GM23338 (cell line): ENCODE data around the gene NOPCHAP1. TPM values are rescaled to one million over a fixed set of nuclear protein-coding genes. Genes with fewer than 3 reads are reported as not detected.

Experiments
- ATAC-seq: fragments of 200-7000 bp; cut with Tn5 transposase; 3 replicates; pipeline ENCODE4 v1.9.1; 2020
- DNase-seq: peaks from one replicate; pipeline ENCODE4 v3.0.0-alpha.2; 2015; ENCODE audit warnings: low spot score
- H2AFZ ChIP-seq: fragments of 200-600 bp; sonication (generic); 2 replicates; pipeline ENCODE4 v1.8.0; 2016; ENCODE audit warnings: antibody characterized with exemption, mild to moderate bottlenecking, moderate library complexity
- H3F3A ChIP-seq: fragments of 200-600 bp; sonication (generic); replicated peaks from 2 replicates; pipeline ENCODE4 v1.8.0; 2017; ENCODE audit warnings: antibody characterized with exemption, mixed run types, low read depth
- H3K27ac ChIP-seq: fragments of 200-600 bp; sonication (generic); 2 replicates; pipeline ENCODE4 v1.6.1; 2016; ENCODE audit warnings: low read depth
- H3K27me3 ChIP-seq: fragments of 200-600 bp; sonication (generic); 2 replicates; pipeline ENCODE4 v1.8.0; 2016; ENCODE audit warnings: mild to moderate bottlenecking, mixed run types, moderate library complexity; ENCODE audit not compliant: insufficient read depth
- H3K36me3 ChIP-seq: fragments of 200-600 bp; sonication (generic); 2 replicates; pipeline ENCODE4 v1.8.0; 2016; ENCODE audit warnings: mild to moderate bottlenecking; ENCODE audit not compliant: insufficient read depth
- H3K4me1 ChIP-seq: fragments of 200-600 bp; sonication (generic); 2 replicates; pipeline ENCODE4 v1.8.0; 2016; ENCODE audit warnings: mild to moderate bottlenecking, moderate library complexity; ENCODE audit not compliant: insufficient read depth
- H3K4me2 ChIP-seq: fragments of 200-600 bp; sonication (generic); 2 replicates; pipeline ENCODE4 v1.7.1; 2017; ENCODE audit warnings: mixed run types
- H3K4me3 ChIP-seq: fragments of 200-600 bp; sonication (generic); 2 replicates; pipeline ENCODE4 v1.6.1; 2016; ENCODE audit warnings: mixed run types
- H3K79me2 ChIP-seq: fragments of 200-600 bp; sonication (generic); replicated peaks from 2 replicates; pipeline ENCODE4 v1.8.0; 2017; ENCODE audit warnings: mild to moderate bottlenecking; ENCODE audit not compliant: insufficient read depth
- H3K9me2 ChIP-seq: fragments of 200-600 bp; sonication (generic); 2 replicates; pipeline ENCODE4 v1.8.0; 2017; ENCODE audit not compliant: insufficient read depth
- H4K20me1 ChIP-seq: fragments of 200-600 bp; sonication (generic); replicated peaks from 2 replicates; pipeline ENCODE4 v1.8.0; 2017; ENCODE audit warnings: mild to moderate bottlenecking; ENCODE audit not compliant: insufficient read depth
- H3K27ac Mint-ChIP-seq: 2 replicates; pipeline ENCODE4 v1.8.0; 2020; ENCODE audit warnings: inconsistent platforms, mild to moderate bottlenecking, moderate library complexity, mixed read lengths
- H3K27me3 Mint-ChIP-seq: 3 replicates; pipeline ENCODE4 v1.8.0; 2022; ENCODE audit warnings: low read depth, mild to moderate bottlenecking, moderate library complexity, mixed read lengths, inconsistent platforms; ENCODE audit not compliant: insufficient read depth, poor library complexity
- H3K36me3 Mint-ChIP-seq: 3 replicates; pipeline ENCODE4 v1.8.0; 2021; ENCODE audit warnings: low read depth, mild to moderate bottlenecking, inconsistent platforms, moderate library complexity, mixed read lengths
- H3K4me1 Mint-ChIP-seq: 3 replicates; pipeline ENCODE4 v1.8.0; 2020; ENCODE audit warnings: mild to moderate bottlenecking, inconsistent platforms, mixed read lengths
- H3K4me3 Mint-ChIP-seq: 3 replicates; pipeline ENCODE4 v1.8.0; 2021; ENCODE audit warnings: moderate library complexity, mild to moderate bottlenecking, inconsistent platforms, mixed read lengths
- H3K9me3 Mint-ChIP-seq: 3 replicates; pipeline ENCODE4 v1.8.0; 2020; ENCODE audit warnings: moderate library complexity, mild to moderate bottlenecking, inconsistent platforms, mixed read lengths
- CREB1 ChIP-seq: fragments of 250-450 bp; sonication (Bioruptor Pico); IDR thresholded peaks from 2 replicates; pipeline ENCODE4 v1.5.0; 2020; ENCODE audit warnings: low read depth, mild to moderate bottlenecking, moderate library complexity
- CTCF ChIP-seq, 2 experiments: fragments of 200-600 bp in 1 of 2; sonication (generic) in 1 of 2; conservative IDR thresholded peaks; 2 replicates each; pipeline versions ENCODE4 v1.5.1 to v1.6.1; 2016 to 2017; ENCODE audit warnings: antibody characterized with exemption in 2 of 2, low read depth in 2 of 2, mild to moderate bottlenecking in 2 of 2, moderate library complexity in 1 of 2
- ETS1 ChIP-seq: IDR thresholded peaks from 2 replicates; pipeline ENCODE4 v1.6.1; 2016; ENCODE audit warnings: antibody characterized with exemption
- EZH2 ChIP-seq: fragments of 200-600 bp; sonication (generic); IDR thresholded peaks from one replicate; pipeline ENCODE4 v1.8.0; 2017; ENCODE audit warnings: antibody characterized with exemption, mild to moderate bottlenecking, low read depth; ENCODE audit not compliant: unreplicated experiment
- EZH2phosphoT487 ChIP-seq: fragments of 200-600 bp; sonication (generic); IDR thresholded peaks from one replicate; pipeline ENCODE4 v1.8.1; 2018; ENCODE audit warnings: antibody characterized with exemption; ENCODE audit not compliant: unreplicated experiment
- JUNB ChIP-seq: IDR thresholded peaks from one replicate; pipeline ENCODE4 v1.6.1; 2016; ENCODE audit warnings: antibody characterized with exemption; ENCODE audit not compliant: unreplicated experiment
- NANOG ChIP-seq: IDR thresholded peaks from 2 replicates; pipeline ENCODE4 v1.6.1; 2016; ENCODE audit warnings: antibody characterized with exemption, borderline replicate concordance
- POLR2AphosphoS5 ChIP-seq: IDR thresholded peaks from 2 replicates; pipeline ENCODE4 v1.6.1; 2016; ENCODE audit warnings: antibody characterized with exemption, low read depth
- REST ChIP-seq: IDR thresholded peaks from one replicate; pipeline ENCODE4 v1.6.1; 2018; ENCODE audit warnings: antibody characterized with exemption; ENCODE audit not compliant: unreplicated experiment
- STAT1 ChIP-seq: IDR thresholded peaks from one replicate; pipeline ENCODE4 v1.6.1; 2016; ENCODE audit warnings: antibody characterized with exemption; ENCODE audit not compliant: unreplicated experiment
- ZNF114 ChIP-seq: fragments of 250-450 bp; sonication (Bioruptor Pico); IDR thresholded peaks from 2 replicates; pipeline ENCODE4 v1.5.0; 2020; ENCODE audit warnings: mild to moderate bottlenecking, moderate library complexity
- ZNF331 ChIP-seq: fragments of 250-450 bp; sonication (Bioruptor Pico); IDR thresholded peaks from 2 replicates; pipeline ENCODE4 v1.5.0; 2020; ENCODE audit warnings: low read depth, mild to moderate bottlenecking, moderate library complexity
- polyA plus RNA-seq: library from polyadenylated mRNA; unstranded; fragments of >200 nt; fragmentation: Nextera tagmentation; extraction: Ambion mirVana; gene quantifications from 2 replicates; pipeline ENCODE4 v1.2.1, GENCODE V29; 2016
- total RNA-seq: library from RNA; depleted of rRNA; stranded (reverse); fragments of >200 nt; shearing (Covaris generic); gene quantifications from 2 replicates; pipeline ENCODE4 v1.2.3, GENCODE V29; 2014

The NOPCHAP1 gene
- total and polyA plus RNA-seq, 2 experiments from 2014 or later, result 14.7 to 221 TPM

- no peak for TF ChIP-seq ETS1
- TF ChIP-seq EZH2, result no peak
- no peak for TF ChIP-seq REST
- no peak for TF ChIP-seq NANOG
- no peak for TF ChIP-seq ZNF114 (CRISPR knock-in tag)
- TF ChIP-seq STAT1, result no peak
- no peak for TF ChIP-seq JUNB
Observed at GRCh38 chr12:104999347-104999685, 13.2 kb downstream of the NOPCHAP1 start (continued).

- Histone ChIP-seq H3K36me3 (peaks cover 39% of the 10 kb centered on the region), H3K27me3 (no peaks in the 10 kb centered on the region), H3K4me1 (no peaks in the 10 kb centered on the region), H3F3A (no peaks in the 10 kb centered on the region), H3K4me2 (no peak overlapping the region), H3K79me2 (peaks cover 16% of the 10 kb centered on the region), H3K27ac (no peak overlapping the region), H2AFZ (no peak overlapping the region), H3K9me2 (no peaks in the 10 kb centered on the region), H3K4me3 (no peak overlapping the region), H4K20me1 (peaks cover 20% of the 10 kb centered on the region)
- Mint-ChIP-seq H3K36me3 (peaks cover 85% of the 10 kb centered on the region), H3K27me3 (peaks cover 3% of the 10 kb centered on the region), H3K9me3 (no peaks in the 10 kb centered on the region), H3K4me1 (no peaks in the 10 kb centered on the region), H3K4me3 (no peak overlapping the region), H3K27ac (no peak overlapping the region)
- ATAC-seq (no peak), DNase-seq (no peak)
- TF ChIP-seq STAT1, result no peak
- TF ChIP-seq EZH2phosphoT487, result no peak
- TF ChIP-seq ZNF114 (CRISPR knock-in tag), result no peak
- no peak for TF ChIP-seq ZNF331 (CRISPR knock-in tag)
- no peak for TF ChIP-seq CREB1 (CRISPR knock-in tag)
- TF ChIP-seq REST, result no peak
- no peak for TF ChIP-seq JUNB
- TF ChIP-seq EZH2, result no peak
- no peak for TF ChIP-seq ETS1
- TF ChIP-seq CTCF (conservative IDR thresholded peaks at IDR 0.05; ENCODE audit: low read depth in 2 of 2), result no peak
- no peak for TF ChIP-seq POLR2AphosphoS5
- TF ChIP-seq NANOG, result no peak
Observed at GRCh38 chr12:105001476-105001875, 15.4 kb downstream of the NOPCHAP1 start.
